ENCODE results near the gene RPEL1.

RPEL1 gene

DNA sequence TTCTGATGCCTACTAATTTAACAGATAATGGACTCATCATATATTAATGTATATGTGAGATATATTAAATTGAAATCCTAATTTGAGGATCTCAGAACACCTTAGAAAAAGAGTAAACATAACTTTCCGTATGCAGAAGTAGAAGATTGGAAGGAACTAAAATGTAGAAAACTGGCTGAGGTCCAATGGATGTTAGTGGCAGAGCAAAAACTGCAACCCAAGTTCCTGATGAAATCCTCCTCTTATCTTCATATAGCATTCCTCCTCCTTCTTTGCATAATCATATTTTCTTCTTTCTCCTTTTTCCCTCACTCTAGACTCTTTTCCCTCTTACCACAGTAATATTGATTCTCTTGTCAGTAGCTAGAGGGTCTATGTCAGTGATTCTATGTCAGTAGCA lies 37.3 kb downstream of the RPEL1 start:
- TF ChIP-seq, protein P1, sequence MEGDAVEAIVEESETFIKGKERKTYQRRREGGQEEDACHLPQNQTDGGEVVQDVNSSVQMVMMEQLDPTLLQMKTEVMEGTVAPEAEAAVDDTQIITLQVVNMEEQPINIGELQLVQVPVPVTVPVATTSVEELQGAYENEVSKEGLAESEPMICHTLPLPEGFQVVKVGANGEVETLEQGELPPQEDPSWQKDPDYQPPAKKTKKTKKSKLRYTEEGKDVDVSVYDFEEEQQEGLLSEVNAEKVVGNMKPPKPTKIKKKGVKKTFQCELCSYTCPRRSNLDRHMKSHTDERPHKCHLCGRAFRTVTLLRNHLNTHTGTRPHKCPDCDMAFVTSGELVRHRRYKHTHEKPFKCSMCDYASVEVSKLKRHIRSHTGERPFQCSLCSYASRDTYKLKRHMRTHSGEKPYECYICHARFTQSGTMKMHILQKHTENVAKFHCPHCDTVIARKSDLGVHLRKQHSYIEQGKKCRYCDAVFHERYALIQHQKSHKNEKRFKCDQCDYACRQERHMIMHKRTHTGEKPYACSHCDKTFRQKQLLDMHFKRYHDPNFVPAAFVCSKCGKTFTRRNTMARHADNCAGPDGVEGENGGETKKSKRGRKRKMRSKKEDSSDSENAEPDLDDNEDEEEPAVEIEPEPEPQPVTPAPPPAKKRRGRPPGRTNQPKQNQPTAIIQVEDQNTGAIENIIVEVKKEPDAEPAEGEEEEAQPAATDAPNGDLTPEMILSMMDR (conservative IDR thresholded peaks at IDR 0.05; ENCODE audit: low read length): no peak
- TF ChIP-seq EZH2phosphoT487 (IDR thresholded peaks at IDR 0.05; ENCODE audit: borderline replicate concordance): no peak
- no peaks in the 10 kb centered on the region for H3K27me3 ChIP-seq (ENCODE audit: insufficient read depth, low read length, poor library complexity, severe bottlenecking)
- H3K9ac ChIP-seq (ENCODE audit: low read depth, low read length, poor library complexity, severe bottlenecking): no peak overlapping the region

DNA sequence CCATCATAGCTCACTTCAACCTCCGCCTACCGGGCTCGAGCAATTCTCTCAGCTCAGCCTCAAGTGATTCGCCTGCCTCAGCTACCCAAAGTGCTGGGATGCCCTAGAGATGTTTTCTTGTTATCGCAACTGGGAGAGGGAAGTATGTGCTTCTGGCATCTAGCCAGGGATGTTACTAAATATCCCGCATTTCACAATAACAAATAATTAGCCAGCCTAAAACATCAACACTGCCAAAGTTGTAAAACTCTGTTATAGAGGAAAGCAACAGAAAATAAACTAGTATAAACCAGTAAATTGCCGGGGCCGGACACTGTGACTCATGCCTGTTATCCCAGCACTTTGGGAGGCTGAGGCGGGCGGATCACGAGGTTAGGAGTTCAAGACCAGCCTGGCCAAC lies 38.5 kb downstream of the RPEL1 start:
- no peaks in the 10 kb centered on the region for H4K20me1 ChIP-seq (ENCODE audit: insufficient read depth, low read length, poor library complexity, severe bottlenecking)
- no peaks in the 10 kb centered on the region for H3F3A ChIP-seq (ENCODE audit: low read depth)
- H3K4me3 ChIP-seq (ENCODE audit: low read length, poor library complexity, severe bottlenecking): no peak overlapping the region
- TF ChIP-seq, protein P1 (conservative IDR thresholded peaks at IDR 0.05; ENCODE audit: low read length): no peak
- TF ChIP-seq EZH2phosphoT487 (IDR thresholded peaks at IDR 0.05; ENCODE audit: borderline replicate concordance): no peak
- no peaks in the 10 kb centered on the region for H3K27me3 ChIP-seq (ENCODE audit: insufficient read depth, low read length, poor library complexity, severe bottlenecking)
- no peak overlapping the region for H3K4me2 ChIP-seq (ENCODE audit: low read depth, low read length, poor library complexity, severe bottlenecking)
- no peaks in the 10 kb centered on the region for H3K9me3 ChIP-seq (ENCODE audit: insufficient read depth, low read depth, low read length)
- H2AFZ ChIP-seq (ENCODE audit: low read length): no peak overlapping the region
- H3K79me2 ChIP-seq (ENCODE audit: insufficient read depth, low read length): no peaks in the 10 kb centered on the region
- no peaks in the 10 kb centered on the region for H3K4me1 ChIP-seq (ENCODE audit: insufficient read depth, low read length, poor library complexity, severe bottlenecking)
- no peaks in the 10 kb centered on the region for H3K9me2 ChIP-seq (replicated peaks; ENCODE audit: low read depth, low read length)
- no peak overlapping the region for H3K9ac ChIP-seq (ENCODE audit: low read depth, low read length, poor library complexity, severe bottlenecking)
- H3K36me3 ChIP-seq (ENCODE audit: insufficient read depth, low read length): no peaks in the 10 kb centered on the region

More for the DNA sequence above, 37.3 kb downstream of the RPEL1 start:
- H3F3A ChIP-seq (ENCODE audit: low read depth): no peaks in the 10 kb centered on the region
- H3K4me1 ChIP-seq (ENCODE audit: insufficient read depth, low read length, poor library complexity, severe bottlenecking): no peaks in the 10 kb centered on the region
- H3K4me3 ChIP-seq (ENCODE audit: low read length, poor library complexity, severe bottlenecking): no peak overlapping the region
- no peaks in the 10 kb centered on the region for H3K36me3 ChIP-seq (ENCODE audit: insufficient read depth, low read length)
- H2AFZ ChIP-seq (ENCODE audit: low read length): no peak overlapping the region
- no peaks in the 10 kb centered on the region for H4K20me1 ChIP-seq (ENCODE audit: insufficient read depth, low read length, poor library complexity, severe bottlenecking)
- H3K9me2 ChIP-seq (replicated peaks; ENCODE audit: low read depth, low read length): no peaks in the 10 kb centered on the region
- H3K9me3 ChIP-seq (ENCODE audit: insufficient read depth, low read depth, low read length): no peaks in the 10 kb centered on the region
- H3K79me2 ChIP-seq (ENCODE audit: insufficient read depth, low read length): no peaks in the 10 kb centered on the region
- no peak overlapping the region for H3K4me2 ChIP-seq (ENCODE audit: low read depth, low read length, poor library complexity, severe bottlenecking)

DNA sequence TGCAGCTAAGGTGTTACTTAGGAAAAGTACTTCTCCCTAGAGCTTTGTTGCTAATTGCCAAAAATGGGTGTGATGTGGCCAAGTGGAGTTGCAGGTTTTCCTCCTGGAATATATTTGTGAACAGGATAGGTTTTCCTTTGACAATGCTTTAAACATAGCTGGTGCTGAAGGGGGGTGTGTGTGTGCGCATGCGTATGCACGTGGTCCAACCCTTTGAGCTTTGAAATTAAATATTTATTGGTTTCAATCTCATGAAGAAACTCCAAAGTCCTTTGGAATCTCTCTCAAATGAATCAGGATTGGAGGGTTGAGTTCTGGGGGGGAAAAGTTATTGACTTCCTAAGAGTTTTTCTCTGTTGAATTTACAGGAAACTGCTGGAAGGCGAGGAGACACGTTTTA lies 42.3 kb downstream of the RPEL1 start:
- Histone ChIP-seq H3K4me3 (ENCODE audit: low read length, poor library complexity, severe bottlenecking) (no peak overlapping the region), H3K9me2 (replicated peaks; ENCODE audit: low read depth, low read length) (no peaks in the 10 kb centered on the region), H3K4me1 (ENCODE audit: insufficient read depth, low read length, poor library complexity, severe bottlenecking) (no peaks in the 10 kb centered on the region), H3K9me3 (ENCODE audit: insufficient read depth, low read depth, low read length) (no peaks in the 10 kb centered on the region), H3K27me3 (ENCODE audit: insufficient read depth, low read length, poor library complexity, severe bottlenecking) (no peaks in the 10 kb centered on the region), H3K9ac (ENCODE audit: low read depth, low read length, poor library complexity, severe bottlenecking) (no peak overlapping the region), H3K36me3 (ENCODE audit: insufficient read depth, low read length) (no peaks in the 10 kb centered on the region), H2AFZ (ENCODE audit: low read length) (no peak overlapping the region), H3K4me2 (ENCODE audit: low read depth, low read length, poor library complexity, severe bottlenecking) (no peak overlapping the region), H3K79me2 (ENCODE audit: insufficient read depth, low read length) (no peaks in the 10 kb centered on the region), H3F3A (ENCODE audit: low read depth) (no peaks in the 10 kb centered on the region), H4K20me1 (ENCODE audit: insufficient read depth, low read length, poor library complexity, severe bottlenecking) (no peaks in the 10 kb centered on the region)
- TF ChIP-seq, protein P1 (conservative IDR thresholded peaks at IDR 0.05; ENCODE audit: low read length): no peak
- TF ChIP-seq EZH2phosphoT487 (IDR thresholded peaks at IDR 0.05; ENCODE audit: borderline replicate concordance): no peak
